ENCODE measurements around the gene NTRK2.

NTRK2 gene

DNA sequence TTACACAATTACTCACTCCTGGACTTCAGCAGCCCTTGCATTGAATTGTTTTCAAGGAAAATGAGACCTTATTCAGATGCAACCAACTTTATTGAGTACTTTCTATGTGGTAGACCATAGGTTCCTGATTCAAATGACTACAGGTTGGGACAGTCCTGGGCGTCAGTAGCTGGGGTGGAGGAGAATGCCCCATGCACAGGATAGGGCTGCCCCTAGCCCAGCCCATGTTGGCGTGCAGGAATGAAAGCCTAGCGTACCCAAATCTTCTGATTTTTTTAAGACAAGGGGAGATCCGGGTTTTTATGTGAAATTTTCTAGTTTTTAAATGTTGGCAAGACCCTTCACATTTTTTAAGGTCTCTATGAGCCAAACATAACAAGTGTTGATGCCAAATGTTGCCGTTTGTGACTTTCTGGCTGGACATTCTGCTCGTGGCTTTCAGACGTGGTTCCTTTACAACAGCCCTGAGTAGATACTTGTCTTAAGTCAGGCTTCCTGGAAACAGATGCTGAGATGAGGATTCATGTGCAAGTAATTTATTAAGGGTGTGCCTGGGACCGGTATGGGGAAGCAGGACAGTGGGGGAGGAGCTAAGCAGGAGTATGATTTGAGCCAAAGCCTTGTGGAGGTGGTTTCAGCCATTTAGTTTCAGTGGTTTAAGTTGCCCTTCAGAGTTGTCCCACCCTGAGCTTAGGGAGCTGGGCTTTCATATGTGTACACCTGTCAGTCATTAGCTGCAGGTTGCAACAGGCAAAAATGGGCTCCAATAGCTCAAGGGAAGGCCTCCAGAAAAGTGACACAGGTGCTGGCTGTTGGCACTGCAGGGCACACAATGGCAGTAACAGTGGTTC, 154.1 kb downstream of the NTRK2 start:
- no peak for DNase-seq

DNA sequence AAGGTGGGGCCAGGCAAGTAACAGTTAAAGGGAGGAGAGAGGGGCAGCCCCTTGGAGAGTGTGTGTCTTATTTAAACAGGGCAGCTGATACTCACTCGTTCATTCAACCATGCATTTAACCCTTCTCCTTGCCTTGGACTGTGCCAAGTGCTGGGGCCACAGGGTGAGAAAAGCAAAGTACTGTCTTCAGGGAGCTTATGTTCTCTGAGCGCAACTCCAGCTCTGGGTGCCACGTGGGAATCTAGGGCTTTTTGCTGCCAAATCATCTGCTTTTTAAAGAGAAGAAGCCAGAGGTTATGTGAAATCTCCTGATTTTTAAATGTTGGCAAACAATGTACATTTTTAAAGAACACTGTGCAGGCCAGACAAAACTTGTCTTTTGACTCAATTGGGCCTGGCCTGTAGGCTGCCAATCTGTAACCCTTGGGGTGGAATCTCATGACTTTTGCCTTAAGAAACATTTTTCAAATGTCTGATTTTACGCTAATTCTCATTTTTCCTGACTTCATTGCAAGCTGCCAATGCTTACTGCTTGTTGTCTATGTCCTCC, 157.8 kb downstream of the NTRK2 start:
- DNase-seq: no peak

DNA sequence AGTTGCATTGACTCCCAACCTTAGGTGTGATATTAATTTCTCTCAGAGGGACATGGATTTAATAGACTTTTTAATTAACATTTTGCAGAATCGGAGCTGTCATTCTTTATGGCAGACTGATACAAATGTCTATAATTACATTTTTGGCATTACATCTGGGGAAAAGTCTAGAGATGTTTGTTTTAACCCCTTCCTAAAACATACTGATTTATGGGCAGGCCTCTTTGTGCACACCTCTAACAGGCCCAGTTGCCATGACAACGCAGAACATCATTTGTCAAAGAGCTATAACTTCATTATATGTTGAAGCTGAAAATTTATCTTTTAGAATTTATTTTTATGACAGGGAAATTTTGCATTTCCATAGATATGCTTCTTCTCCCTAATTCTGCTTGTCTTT, 158.5 kb downstream of the NTRK2 start:
- no peak for DNase-seq

DNA sequence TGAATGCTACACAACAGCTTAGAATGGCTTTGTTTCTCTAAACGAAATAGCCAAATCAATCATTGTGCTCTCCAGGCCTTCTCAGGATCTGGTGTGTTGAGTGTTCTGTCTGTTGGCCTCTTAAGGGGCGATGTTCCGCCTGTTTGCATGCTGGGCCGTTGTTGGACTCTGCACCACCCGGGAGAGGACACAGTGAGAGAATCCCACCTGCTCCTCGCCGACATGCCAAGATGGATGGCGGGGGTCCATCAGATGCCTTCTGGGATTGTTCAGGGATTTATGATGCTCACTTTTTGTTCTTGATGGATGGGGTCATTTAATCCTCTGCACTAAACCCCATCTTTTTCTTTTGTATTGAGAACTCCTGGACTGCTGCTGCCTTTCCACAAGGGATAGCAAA, 159.9 kb downstream of the NTRK2 start:
- no peak for DNase-seq

DNA sequence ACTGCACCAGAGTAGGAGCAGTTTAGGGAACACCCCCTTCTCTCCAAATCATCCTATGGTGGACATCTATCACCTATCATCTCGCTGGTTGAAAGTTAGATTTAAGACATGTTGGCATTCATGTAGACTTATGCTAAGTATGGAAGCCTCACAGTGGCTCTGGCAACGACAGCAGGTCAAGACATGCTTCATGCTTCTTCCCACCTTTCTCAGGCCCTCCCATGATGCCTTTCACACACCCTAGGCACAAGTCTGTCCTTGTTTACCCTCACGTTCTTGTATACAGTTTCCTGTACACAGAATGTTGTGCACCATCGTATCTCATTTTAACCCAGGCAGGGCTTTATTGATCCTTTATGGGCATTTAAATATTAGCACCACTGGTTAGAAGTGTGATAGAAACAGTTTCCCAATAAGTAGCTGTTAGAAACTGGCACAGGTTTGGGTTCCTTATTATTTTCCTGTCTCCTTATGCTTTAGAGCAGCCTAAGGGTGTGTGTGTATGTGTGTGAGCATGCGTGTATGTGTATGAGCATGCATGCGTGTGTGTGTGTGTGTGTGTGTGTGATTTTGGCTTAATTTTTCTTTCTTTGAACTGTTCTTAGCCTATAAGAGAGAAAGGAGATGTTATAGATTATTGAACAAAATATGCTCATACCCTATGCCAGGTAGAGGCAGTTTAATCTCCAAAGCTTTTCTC, 160.6 kb downstream of the NTRK2 start:
- no peak for DNase-seq

DNA sequence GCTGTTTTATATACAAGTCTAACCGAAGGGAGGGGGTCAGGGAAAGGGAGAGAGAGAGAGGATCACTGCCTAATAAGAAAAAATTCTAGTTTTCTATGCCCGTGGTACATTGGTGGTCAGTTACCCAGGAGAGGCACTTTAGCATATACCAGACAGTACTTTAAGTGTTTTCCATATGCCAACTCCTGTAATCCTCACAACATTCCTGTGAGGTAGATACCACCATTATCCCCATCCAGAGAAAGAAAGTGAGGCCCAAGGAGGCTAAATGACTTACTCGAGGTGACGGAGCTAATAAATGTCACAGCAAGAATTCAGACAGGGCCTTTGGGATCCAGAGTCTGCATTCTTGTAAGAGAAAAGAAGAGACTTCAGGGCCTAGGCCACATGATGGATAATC, 161.8 kb downstream of the NTRK2 start:
- no peak for DNase-seq

DNA sequence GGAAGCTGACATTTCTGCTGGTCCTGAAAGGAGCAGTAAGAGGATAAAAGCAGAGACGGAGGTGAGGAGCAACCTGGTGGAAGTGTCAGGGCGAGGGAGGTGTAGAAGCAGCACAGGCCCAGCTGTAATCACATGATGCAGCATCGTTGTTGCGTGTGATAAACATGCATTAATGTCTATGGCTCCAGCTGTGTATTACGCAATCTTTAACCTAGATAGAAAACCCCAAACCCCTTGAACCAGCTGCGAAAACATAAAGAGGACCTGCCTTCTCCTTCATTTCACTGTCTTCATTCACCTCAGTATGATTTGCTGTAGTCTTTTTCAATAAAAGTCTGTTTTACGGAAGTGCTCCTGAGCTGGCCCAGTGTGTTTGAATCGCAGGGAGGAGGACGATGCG, 162.9 kb downstream of the NTRK2 start:
- DNase-seq: no peak

DNA sequence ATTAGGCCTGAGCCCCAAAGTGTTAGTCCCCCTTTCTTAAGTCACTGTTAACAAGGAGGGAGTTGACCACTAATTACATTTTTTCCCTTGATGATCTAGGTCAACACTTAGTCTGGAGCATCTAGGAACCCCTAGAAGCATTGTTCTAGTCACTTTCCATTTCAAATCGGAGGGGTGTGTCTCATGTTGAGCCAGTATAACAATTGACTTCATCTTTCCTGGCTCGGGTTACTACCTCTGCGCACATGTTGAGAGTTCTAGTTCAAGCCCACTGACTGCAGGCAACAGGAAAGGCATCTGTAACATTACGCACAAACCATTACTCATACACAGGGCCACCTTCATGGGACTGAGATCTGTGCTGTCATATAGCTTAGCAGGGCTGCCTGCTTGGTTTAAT, 164.9 kb downstream of the NTRK2 start:
- DNase-seq: no peak

DNA sequence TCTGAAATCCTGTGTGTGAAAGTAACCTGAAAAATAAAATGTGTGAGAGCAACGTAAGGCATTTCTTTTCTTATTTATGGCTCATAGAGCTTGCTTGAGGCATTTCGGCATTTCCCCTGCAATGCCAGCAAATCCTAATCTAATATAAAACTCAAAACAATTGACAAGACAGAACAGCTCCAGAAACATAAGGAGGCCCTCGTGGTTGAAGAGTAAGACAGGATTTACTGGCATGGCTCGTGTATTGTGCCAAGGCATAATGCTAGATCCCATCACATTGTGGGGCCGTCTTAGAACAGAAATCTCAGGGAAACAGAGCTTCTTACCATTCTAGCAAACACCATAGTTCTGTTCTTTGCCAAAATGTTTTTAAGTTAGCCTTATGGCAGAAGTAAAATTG, 166.2 kb downstream of the NTRK2 start:
- DNase-seq: no peak

DNA sequence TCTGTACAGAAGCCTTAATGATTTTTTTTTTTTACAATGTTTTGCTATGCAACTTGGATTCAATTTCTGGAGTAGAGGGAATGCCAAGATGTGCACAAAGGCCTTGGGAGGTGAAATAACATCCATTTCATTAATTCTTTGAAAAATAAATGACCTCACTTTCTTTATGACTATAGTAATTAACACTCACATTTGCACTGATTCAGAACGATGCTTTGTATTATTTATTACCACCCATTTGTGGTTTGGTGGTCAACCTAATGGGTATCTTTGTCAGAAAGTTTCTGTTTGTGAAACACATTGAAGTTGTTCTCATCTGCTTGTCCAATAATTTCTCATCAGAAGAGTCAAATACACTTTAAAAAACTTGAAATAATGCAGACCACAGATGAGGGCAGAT, 169.3 kb downstream of the NTRK2 start:
- DNase-seq: no peak

DNA sequence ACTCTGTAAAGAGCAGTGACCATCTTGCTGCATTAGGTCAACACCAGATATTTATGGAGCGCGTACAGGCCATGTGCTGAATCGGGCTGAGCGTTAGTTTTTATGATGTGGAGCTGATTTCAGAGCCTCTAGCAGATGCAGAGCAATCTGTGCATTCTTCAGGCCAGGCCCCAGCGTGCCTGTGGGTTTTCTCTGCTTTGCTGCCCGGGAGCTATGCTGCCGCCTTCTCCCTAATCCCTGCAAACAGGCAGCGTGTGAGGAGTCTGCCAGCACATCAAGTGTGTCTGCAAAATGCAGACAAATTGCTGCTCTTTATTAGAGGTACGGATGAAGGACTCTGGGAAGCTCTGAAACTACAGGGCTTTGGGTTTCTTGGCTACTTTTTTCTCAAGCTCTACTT, 170.0 kb downstream of the NTRK2 start:
- no peak for DNase-seq

DNA sequence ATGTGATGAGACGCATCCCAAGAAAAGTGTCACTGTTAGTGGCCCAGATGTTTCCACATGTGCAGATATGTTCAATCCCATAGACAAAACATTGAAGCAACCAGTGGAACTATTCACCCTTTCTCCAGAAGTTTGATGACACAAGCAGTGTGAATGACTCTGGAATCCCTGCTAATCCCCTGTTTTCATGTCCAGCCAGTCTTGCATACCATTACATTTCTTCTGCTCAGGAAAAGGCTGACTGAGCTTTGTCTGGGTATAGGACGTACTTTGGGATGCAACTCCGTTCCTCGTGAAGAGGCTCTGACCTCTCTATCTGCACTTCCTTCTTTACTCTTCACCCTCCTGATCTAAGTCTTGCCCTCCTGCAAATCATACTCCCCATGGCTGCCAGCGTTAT, 172.4 kb downstream of the NTRK2 start:
- no peak for DNase-seq

DNA sequence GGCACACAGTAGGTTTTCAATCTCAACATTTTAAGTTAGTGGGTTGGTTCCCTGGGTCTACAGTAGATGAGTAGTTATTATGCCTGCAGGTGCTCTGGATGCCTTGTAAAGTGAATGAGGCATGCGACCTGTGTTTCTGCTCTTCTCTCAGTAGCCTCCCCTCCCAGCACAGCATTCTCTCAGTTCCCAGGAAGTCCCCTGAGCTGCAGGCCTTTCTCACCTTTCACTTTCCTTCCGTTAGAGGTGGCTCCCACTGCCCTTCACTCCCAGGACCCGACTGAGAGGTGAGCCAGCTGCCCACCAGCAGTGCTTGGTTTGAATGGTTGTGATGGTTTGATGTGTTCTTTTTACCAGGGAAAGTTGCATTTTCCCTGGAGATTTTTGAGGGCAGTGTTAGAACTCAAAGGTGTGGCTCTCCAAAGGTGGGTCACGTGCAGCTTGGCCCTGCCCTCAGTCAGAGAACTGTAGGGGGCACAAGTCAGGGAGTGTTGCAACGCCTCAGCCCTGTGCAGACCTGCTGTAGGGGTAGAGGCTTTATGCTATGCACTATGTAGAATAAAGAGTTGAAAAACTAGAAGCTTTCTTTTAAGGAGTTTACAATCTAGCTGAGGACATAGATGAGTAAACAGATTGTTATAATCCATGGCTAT, 173.8 kb downstream of the NTRK2 start:
- no peak for DNase-seq

DNA sequence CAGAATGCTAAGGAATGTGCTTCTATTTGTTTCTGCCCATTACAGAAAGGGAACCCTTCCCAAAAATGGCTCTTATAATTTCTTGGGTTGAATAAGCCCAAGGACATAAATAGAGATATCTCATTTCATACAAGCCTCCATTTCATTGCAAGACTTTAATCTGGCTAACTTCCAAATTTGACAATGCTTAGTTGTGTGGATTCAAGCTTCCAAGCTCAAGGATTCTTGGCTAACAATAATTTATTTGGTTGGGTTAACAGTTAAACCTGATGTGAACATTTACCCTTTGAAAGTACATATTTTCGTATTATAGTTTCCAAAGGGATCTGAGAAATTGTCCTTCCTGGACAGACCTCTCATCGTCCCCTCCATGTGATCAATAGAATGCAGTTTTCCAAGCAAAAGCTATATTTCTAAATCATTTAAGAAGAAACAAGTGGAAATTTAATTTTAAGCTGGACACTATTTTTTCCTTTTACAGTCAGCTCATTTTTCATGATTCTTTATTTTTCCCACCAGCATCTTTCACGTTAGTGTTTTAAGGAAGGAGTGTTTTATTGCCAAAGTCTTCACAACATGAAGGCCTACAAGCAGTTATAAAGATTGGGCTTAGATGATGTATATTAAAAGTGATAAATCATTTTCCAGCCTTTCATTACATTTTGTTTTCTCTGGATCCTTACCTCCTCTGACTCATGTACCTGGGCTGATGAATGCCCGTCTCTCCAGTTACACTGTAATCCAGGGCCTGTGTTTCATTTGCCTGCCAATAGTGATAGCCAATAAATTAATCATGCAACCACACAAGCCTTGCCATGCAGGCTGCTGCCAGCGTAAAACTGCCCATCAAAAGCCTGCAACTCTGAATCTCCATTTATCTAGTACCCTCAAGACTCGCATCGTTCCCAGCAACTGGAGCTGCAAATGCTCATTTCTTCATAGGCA, 176.7 kb downstream of the NTRK2 start:
- DNase-seq: no peak

DNA sequence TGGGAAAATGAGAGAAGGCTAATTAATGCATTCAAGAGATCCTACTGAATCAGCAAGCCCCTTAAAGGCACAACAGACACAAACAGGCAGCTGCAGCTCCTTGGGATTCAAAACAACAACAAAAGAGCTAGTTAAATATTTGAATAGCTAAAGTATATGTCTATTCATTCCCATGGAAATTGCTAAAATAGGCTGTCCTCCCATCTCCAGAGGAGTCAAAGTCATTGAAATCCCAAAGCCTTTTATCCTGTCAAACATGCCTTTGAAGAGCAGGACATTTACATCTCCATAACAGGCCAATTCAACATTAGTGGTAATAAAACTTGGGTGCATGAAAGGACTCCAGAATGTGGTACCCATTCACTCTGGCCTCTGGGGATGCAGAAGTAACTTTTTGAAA, 177.4 kb downstream of the NTRK2 start:
- DNase-seq: no peak

DNA sequence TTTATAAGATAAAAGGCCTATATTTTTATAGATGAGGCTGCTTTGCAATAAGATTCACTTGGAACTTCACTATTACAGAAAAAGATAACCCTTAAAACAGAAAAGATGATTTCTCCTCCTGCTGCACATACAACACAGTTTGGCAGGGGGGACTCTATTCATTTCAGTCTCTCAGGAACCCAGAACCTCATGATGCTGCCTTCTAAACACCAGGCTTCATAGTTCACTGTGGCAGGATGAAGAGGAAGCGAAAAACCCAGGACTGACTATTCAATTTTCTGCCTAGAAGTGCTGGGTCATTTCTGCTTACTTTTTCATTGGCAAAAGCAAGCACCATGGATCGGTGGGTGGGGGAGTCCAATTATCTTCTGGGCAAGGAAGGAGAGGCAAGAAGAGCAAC, 179.5 kb downstream of the NTRK2 start:
- DNase-seq: no peak

DNA sequence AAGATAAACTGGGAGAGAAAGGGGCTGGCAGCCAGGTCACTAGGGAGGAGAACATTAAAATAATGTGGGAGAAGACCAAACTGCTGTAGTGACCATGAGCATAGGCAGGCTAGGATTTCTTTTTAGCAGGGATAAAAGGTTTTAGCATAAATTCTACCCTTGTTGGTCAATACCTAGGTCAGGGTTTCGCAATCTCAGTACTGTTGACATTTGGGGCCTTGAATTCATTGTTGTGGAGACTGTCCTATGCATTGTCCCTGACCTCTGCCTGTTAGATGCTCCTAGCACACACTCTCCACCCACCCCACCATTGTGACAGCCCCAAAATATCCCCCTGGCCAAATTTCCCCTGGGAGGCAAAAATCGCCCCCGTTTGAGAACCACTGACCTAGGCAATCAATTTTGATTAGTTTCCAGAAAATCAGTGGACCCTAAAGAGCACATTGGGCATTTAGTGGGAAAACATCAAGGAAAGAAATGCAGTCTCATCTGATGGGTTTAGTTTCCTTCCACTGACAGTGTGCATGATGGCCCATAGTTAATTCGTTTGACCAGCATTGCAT, 181.4 kb downstream of the NTRK2 start:
- DNase-seq: no peak

DNA sequence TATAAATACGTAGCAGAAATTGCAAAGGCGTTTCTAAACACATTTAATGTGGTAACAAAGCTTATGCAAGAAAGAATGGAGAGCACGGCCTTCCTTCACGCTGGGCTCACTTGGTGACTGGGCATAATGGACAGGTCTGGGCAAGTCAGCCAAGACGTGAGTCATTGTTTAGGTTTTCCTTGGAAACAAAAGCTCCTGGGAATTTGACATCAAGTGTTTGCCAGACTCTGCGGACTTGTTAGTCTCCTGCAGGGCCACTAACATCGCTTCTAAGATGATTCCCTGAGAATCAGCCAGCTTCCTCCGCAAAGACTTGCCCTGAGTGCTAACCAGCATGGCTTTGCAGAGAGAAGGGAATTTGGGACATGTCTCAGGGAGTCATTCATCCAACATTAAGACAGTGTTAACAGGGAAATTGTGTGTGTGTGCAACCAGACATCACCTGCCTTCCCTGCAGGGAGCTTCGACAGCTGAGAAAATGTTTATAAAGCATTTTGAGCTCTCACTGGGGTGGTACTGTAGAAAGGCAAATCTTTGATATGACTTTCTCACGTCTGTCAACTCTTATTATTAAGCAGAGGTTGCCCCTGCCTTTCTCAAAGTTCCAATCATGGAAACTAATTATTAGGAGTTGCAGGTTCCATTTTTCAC, 182.5 kb downstream of the NTRK2 start:
- no peak for DNase-seq

DNA sequence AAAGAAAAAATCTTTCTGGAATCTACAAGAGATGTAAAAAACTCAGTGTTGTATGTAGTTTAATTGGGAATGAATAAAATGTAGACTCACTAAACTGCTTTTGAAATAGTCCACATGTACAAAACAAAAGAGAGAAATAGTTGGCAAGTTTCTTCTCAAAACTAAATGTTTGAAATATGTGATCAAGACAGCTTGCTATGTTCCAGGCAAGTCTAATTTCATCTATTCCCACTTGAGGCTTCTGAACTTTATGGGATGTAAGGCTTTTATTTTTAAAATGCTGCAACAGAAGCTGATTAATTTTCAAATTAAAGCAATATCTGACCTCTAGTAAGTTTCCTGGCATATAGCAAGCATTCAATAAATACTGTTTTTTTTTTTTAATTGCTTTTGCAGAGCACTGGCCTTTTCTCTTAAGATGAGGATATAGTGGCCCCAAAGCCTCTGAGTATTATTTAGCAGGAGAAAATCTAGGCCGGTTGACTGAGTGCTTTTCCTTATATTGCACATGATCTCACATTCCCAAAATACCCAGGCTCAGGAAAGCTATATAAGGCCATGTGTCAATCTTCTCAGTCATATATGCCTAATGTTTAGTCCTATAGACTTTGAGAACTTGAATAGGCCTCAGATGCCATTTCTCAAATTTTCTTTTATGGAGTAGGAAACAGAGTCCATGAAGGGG, 183.2 kb downstream of the NTRK2 start:
- no peak for DNase-seq

DNA sequence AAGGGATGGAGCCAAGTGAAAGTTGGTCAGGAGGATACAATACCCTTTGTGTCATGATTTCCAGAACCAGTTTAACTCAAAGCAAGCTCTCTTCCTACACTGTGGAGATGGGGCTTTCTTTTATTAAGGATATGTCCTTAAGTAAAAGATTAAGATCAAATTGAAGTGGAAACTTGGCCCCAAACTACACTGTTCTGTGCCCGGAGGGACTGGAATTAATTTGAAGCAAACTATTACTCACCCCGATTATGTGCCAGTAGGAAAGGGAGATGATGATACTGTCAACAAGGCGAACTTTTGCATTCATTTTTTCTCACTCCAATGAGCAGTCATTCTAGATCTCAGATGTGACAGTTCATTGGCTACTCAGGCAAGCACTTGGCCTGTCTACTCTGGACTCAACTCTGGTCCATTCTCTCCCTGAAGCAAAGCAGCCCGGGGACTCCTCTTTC, 186.7 kb downstream of the NTRK2 start:
- no peak for DNase-seq

DNA sequence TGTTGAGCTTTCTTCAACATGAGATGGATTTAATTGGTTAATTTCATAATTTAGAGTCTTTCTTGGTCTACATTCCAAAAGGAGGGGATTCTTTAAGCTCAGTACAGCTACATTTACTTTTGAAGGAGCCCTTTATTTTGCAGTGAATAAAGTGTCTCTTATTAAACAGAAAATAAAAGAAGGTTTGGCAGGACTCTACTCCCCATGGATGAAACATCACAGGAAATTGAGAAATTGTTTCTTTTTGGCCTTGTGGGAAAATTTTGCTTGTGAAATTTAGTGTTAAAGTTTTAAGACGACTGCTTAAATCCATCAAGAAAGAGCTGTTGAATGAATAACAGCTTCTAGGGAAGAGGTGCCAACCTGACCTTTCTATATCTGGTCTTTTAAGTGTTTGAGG, 187.7 kb downstream of the NTRK2 start:
- no peak for DNase-seq
